ENCODE data around the gene EPHB6. TPM values are rescaled to one million over a fixed set of nuclear protein-coding genes. Genes with fewer than 3 reads are reported as not detected.

Gene EPHB6
- polyA plus RNA-seq, 1 experiment: 7.1 TPM

GRCh38 chr7:142898377-142899170 is 43.7 kb downstream of the EPHB6 start:
- ChIA-PET CTCF (no interaction called here), POLR2A (no interaction called here)
- DNase-seq (ENCODE audit: low read depth): no peak
- TF ChIP-seq CTCF (IDR thresholded peaks at IDR 0.05; ENCODE audit: insufficient read depth, low read depth, low read length): no peak
- no peak overlapping the region for H3K4me3 ChIP-seq (ENCODE audit: low read depth, low read length)
- H3K27me3 ChIP-seq (ENCODE audit: control insufficient read depth, insufficient read depth, low read length): no peaks in the 10 kb centered on the region
- H3K36me3 ChIP-seq (ENCODE audit: control insufficient read depth, insufficient read depth, low read length): no peaks in the 10 kb centered on the region

GRCh38 chr7:142899661-142900060 is 44.8 kb downstream of the EPHB6 start:
- ChIA-PET POLR2A (no interaction called here), CTCF (no interaction called here)
- Histone ChIP-seq H3K27me3 (ENCODE audit: control insufficient read depth, insufficient read depth, low read length) (no peaks in the 10 kb centered on the region), H3K4me3 (ENCODE audit: low read depth, low read length) (no peak overlapping the region), H3K36me3 (ENCODE audit: control insufficient read depth, insufficient read depth, low read length) (no peaks in the 10 kb centered on the region)
- TF ChIP-seq CTCF (IDR thresholded peaks at IDR 0.05; ENCODE audit: insufficient read depth, low read depth, low read length): no peak
- DNase-seq (ENCODE audit: low read depth): no peak

GRCh38 chr7:142901426-142902259 is 46.8 kb downstream of the EPHB6 start:
- Histone ChIP-seq H3K36me3 (ENCODE audit: control insufficient read depth, insufficient read depth, low read length) (no peaks in the 10 kb centered on the region), H3K27me3 (ENCODE audit: control insufficient read depth, insufficient read depth, low read length) (no peaks in the 10 kb centered on the region), H3K4me3 (ENCODE audit: low read depth, low read length) (no peak overlapping the region)
- POLR2A ChIA-PET: interaction anchor here (0.6 kb wide), 1 partner anchor 81 kb away, joined by 7 read pairs; no protein-coding TSS in a partner anchor
- DNase-seq (ENCODE audit: low read depth): no peak
- no peak for TF ChIP-seq CTCF (IDR thresholded peaks at IDR 0.05; ENCODE audit: insufficient read depth, low read depth, low read length)
- CTCF ChIA-PET: interaction anchor here (0.7 to 0.9 kb wide), 2 partner anchors 8 to 14 kb away, joined by 3 read pairs; no protein-coding TSS in a partner anchor

GRCh38 chr7:142904128-142904527 is 49.3 kb downstream of the EPHB6 start:
- H3K36me3 ChIP-seq (ENCODE audit: control insufficient read depth, insufficient read depth, low read length): no peaks in the 10 kb centered on the region
- DNase-seq (ENCODE audit: low read depth): no peak
- H3K4me3 ChIP-seq (ENCODE audit: low read depth, low read length): no peak overlapping the region
- no peak for TF ChIP-seq CTCF (IDR thresholded peaks at IDR 0.05; ENCODE audit: insufficient read depth, low read depth, low read length)
- CTCF ChIA-PET: interaction anchor here (0.9 kb wide), 1 partner anchor 100 kb away, joined by 3 read pairs; no protein-coding TSS in a partner anchor
- POLR2A ChIA-PET: no interaction called here
- no peaks in the 10 kb centered on the region for H3K27me3 ChIP-seq (ENCODE audit: control insufficient read depth, insufficient read depth, low read length)

- ChIA-PET POLR2A (no interaction called here), CTCF (no interaction called here)
- Histone ChIP-seq H3K27me3 (ENCODE audit: control insufficient read depth, insufficient read depth, low read length) (no peaks in the 10 kb centered on the region), H3K4me3 (ENCODE audit: low read depth, low read length) (no peak overlapping the region), H3K36me3 (ENCODE audit: control insufficient read depth, insufficient read depth, low read length) (no peaks in the 10 kb centered on the region)
- DNase-seq (ENCODE audit: low read depth): no peak
- TF ChIP-seq CTCF (IDR thresholded peaks at IDR 0.05; ENCODE audit: insufficient read depth, low read depth, low read length): no peak
These were observed 50.9 kb downstream of the EPHB6 start for GRCh38 chr7:142905759-142906158.

Data from BJ (cell line).